Stimulated activated CD4-positive, alpha-beta T cell treated with anti-CD3 and anti-CD28 coated beads, Interleukin-1b, Interleukin-23, amount 100 ng/mL, for 24 hours (primary cell): Measurements from ENCODE around the gene C9orf50.
"Not testable (repeated sequence)": the region's sequence is repeated elsewhere in the genome, so short reads cannot be mapped to it uniquely, and the experiment has no call there.

Experiments
- DNase-seq, 4 experiments: peaks; one replicate each; pipeline ENCODE4 v3.0.0-alpha.2; 2020; ENCODE audit warnings: low read depth in 4 of 4, low spot score in 1 of 4

C9orf50 gene

GRCh38 chr9:129648092-129648763 lies 27.3 kb upstream of the C9orf50 start:
- DNase-seq, result no peak

- no peak for DNase-seq
Measured at GRCh38 chr9:129647635-129648034, 26.7 kb upstream of the C9orf50 start.

GRCh38 chr9:129646654-129647053 lies 25.8 kb upstream of the C9orf50 start:
- DNase-seq, result no peak

GRCh38 chr9:129646252-129646651 lies 25.4 kb upstream of the C9orf50 start:
- DNase-seq, result no peak

GRCh38 chr9:129644902-129645301 lies 24.0 kb upstream of the C9orf50 start:
- no peak for DNase-seq

GRCh38 chr9:129644365-129644764 lies 23.5 kb upstream of the C9orf50 start:
- no peak for DNase-seq

GRCh38 chr9:129643706-129644105 lies 22.8 kb upstream of the C9orf50 start:
- no peak for DNase-seq

GRCh38 chr9:129641750-129642585 lies 21.1 kb upstream of the C9orf50 start, which contains the start of gene ASB6:
ASB6 (minus strand) TSS chr9:129642151; CDS start chr9:129641999, 152 bp downstream.
- peak; percentile 91 to 97 (median 96) for DNase-seq

- DNase-seq, result no peak
Measured at GRCh38 chr9:129640871-129641749, 20.2 kb upstream of the C9orf50 start.

GRCh38 chr9:129640086-129640870 lies 19.4 kb upstream of the C9orf50 start:
- DNase-seq, result no peak

GRCh38 chr9:129639756-129640085 lies 18.8 kb upstream of the C9orf50 start:
- DNase-seq, result no peak

GRCh38 chr9:129639034-129639630 lies 18.2 kb upstream of the C9orf50 start:
- DNase-seq, result no peak

- DNase-seq, result no peak
Measured at GRCh38 chr9:129637673-129638439, 17.0 kb upstream of the C9orf50 start.

- DNase-seq, result no peak
Measured at GRCh38 chr9:129637102-129637501, 16.2 kb upstream of the C9orf50 start.

GRCh38 chr9:129636343-129636742 lies 15.4 kb upstream of the C9orf50 start:
- not testable (repeated sequence) for DNase-seq

- no peak for DNase-seq
Measured at GRCh38 chr9:129635099-129636065, 14.5 kb upstream of the C9orf50 start.

- DNase-seq, result no peak
Measured at GRCh38 chr9:129633848-129634247, 12.9 kb upstream of the C9orf50 start.

GRCh38 chr9:129633207-129633606 lies 12.3 kb upstream of the C9orf50 start:
- DNase-seq, result no peak
